Pancreas (tissue), 10 donors: ENCODE measurements around the gene NTN1. TPM values are rescaled to one million over a fixed set of nuclear protein-coding genes. Genes with fewer than 3 reads are reported as not detected.

Source experiments
- ATAC-seq, 4 donors: fragments of 200-7000 bp; cut with Tn5 transposase; one replicate each; pipeline versions ENCODE4 v1.8.0 to v1.9.1; 2020; ENCODE audit warnings: mild to moderate bottlenecking in 4 of 4, moderate library complexity in 4 of 4
- DNase-seq, 6 donors: peaks; one replicate each; pipeline ENCODE4 v3.0.0-alpha.2; 2020
- FAIRE-seq: peaks from 2 replicates; lab custom pipeline; 2012; peaks lifted over from hg19 to GRCh38; lab: Jason Lieb, UNC
- H3K27ac ChIP-seq, 4 donors: fragments of 200-600 bp; sonication (generic); 1 replicate in 3 of 4; 2 replicates in 1 of 4; pipeline versions ENCODE4 v1.5.0 to v1.8.0; 2020
- H3K27me3 ChIP-seq, 4 donors: fragments of 200-600 bp; one replicate each; pipeline ENCODE4 v1.8.0; 2021
- H3K36me3 ChIP-seq, 3 donors: fragments of 200-600 bp; sonication (generic) in 1 of 3; one replicate each; pipeline versions ENCODE4 v1.5.0 to v1.8.0; 2020 to 2021
- H3K4me1 ChIP-seq, 3 donors: fragments of 200-600 bp; one replicate each; pipeline ENCODE4 v1.8.0; 2021
- H3K4me3 ChIP-seq, 4 donors: fragments of 200-600 bp; sonication (generic) in 2 of 4; one replicate each; pipeline versions ENCODE4 v1.5.0 to v1.8.0; 2020 to 2021
- H3K9me3 ChIP-seq, 4 donors: fragments of 200-600 bp; one replicate each; pipeline ENCODE4 v1.8.0; 2021
- CTCF ChIP-seq, 4 donors: fragments of 200-600 bp; sonication (generic) in 3 of 4; IDR thresholded peaks; one replicate each; pipeline versions ENCODE4 v1.5.0 to v1.8.0; 2021; ENCODE audit warnings: antibody characterized with exemption in 4 of 4
- WGBS, 2 donors: extraction: QIAGEN DNeasy Blood & Tissue Kit; methylation state at CpG; one replicate each; pipeline ENCODE4 v1.1.7; 2013; 5-methylcytosine and 5-hydroxymethylcytosine counted together
- intact Hi-C, 3 donors: fragments of 100-400 bp; cut with DNase I; formaldehyde crosslinking; loops; one replicate each; pipeline versions ENCODE4 v1.11.1 to v1.14.2; 2022
- polyA plus RNA-seq, 2 donors: library from polyadenylated mRNA; stranded (reverse); fragments of 200-250 nt; gene quantifications; one replicate each; pipeline ENCODE4 v1.2.3, GENCODE V29; 2013
- total RNA-seq, 6 donors: library from RNA; stranded (reverse); fragmentation: NEBNext Ultra II Directional in 4 of 6; extraction: Animal tissue kit (Norgen Biotek cat#: 25700) in 4 of 6; gene quantifications; one replicate each; pipeline versions ENCODE4 v1.2.1 to v1.2.4, GENCODE V29; 2021 to 2023
- donor health status: healthy with polysubstance abuse.
- donor health status: DM: no; HTN: no; CAD: no; lungs with moderate emphysema.
- donor health status: DM: no; HTN: no; CAD: no.
- donor health status: control.
- donor health status: control.
- donor health status: Bipolar disorder and iron deficiency.
- donor health status: DM: yes; HTN: yes; CAD: no.
- donor health status: DM: no; HTN: no; CAD: no.
- donor health status: DM: no; HTN: no; CAD: no.
- donor health status: DM: yes; HTN: yes; CAD: no.

NTN1 gene
- total and polyA plus RNA-seq, 8 donors: 1.8 to 4.3 (median 2.5) TPM

- no peak for DNase-seq
- TF ChIP-seq CTCF (IDR thresholded peaks at IDR 0.05): no peak
- H3K27me3 ChIP-seq: no peaks in the 10 kb centered on the region
- peaks cover 0 to 4% (median 0%) of the 10 kb centered on the region in 3 donors for H3K4me1 ChIP-seq
- H3K36me3 ChIP-seq: no peaks in the 10 kb centered on the region
- no peak overlapping the region for H3K4me3 ChIP-seq
- intact Hi-C loops: no loop called here
- no peak for FAIRE-seq
- no peaks in the 10 kb centered on the region for H3K9me3 ChIP-seq
- no peak overlapping the region for H3K27ac ChIP-seq
- no peak for ATAC-seq
- 87 to 91% methylated on average over 24 to 25 of the region's 25 CpGs for WGBS, 2 donors
Observed at GRCh38 chr17:9221147-9221921, 200.0 kb downstream of the NTN1 start.

- H3K9me3 ChIP-seq: no peaks in the 10 kb centered on the region
- no peak for DNase-seq
- H3K27ac ChIP-seq: no peak overlapping the region
- ATAC-seq: no peak
- TF ChIP-seq CTCF (IDR thresholded peaks at IDR 0.05): no peak
- no peaks in the 10 kb centered on the region for H3K27me3 ChIP-seq
- intact Hi-C loops: no loop called here
- H3K4me3 ChIP-seq: no peak overlapping the region
- H3K36me3 ChIP-seq: no peaks in the 10 kb centered on the region
- no peak for FAIRE-seq
- H3K4me1 ChIP-seq: peaks cover 0 to 4% (median 0%) of the 10 kb centered on the region in 3 donors
- 90 to 95% methylated on average over 5 of the region's 5 CpGs for WGBS, 2 donors
Observed at GRCh38 chr17:9221922-9222180, 200.5 kb downstream of the NTN1 start.

- no peak for DNase-seq
- 80 to 84% methylated on average over 8 of the region's 8 CpGs for WGBS, 2 donors
- FAIRE-seq: no peak
- H3K9me3 ChIP-seq: no peaks in the 10 kb centered on the region
- H3K36me3 ChIP-seq: no peaks in the 10 kb centered on the region
- ATAC-seq: no peak
- no peak overlapping the region for H3K4me3 ChIP-seq
- no peaks in the 10 kb centered on the region for H3K27me3 ChIP-seq
- H3K27ac ChIP-seq: no peak overlapping the region
- peaks cover 0 to 6% (median 0%) of the 10 kb centered on the region in 3 donors for H3K4me1 ChIP-seq
- TF ChIP-seq CTCF (IDR thresholded peaks at IDR 0.05): no peak
- intact Hi-C loops: no loop called here
Observed at GRCh38 chr17:9223531-9223930, 202.2 kb downstream of the NTN1 start.

- H3K36me3 ChIP-seq: no peaks in the 10 kb centered on the region
- FAIRE-seq (no peak), ATAC-seq (no peak), DNase-seq (peak in 1 of 6 donors; percentile 22)
- H3K9me3 ChIP-seq: no peaks in the 10 kb centered on the region
- H3K4me3 ChIP-seq: no peak overlapping the region
- H3K27ac ChIP-seq: no peak overlapping the region
- 93% methylated on average over 7 of the region's 7 CpGs for WGBS, 2 donors
- H3K27me3 ChIP-seq: no peaks in the 10 kb centered on the region
- TF ChIP-seq CTCF (IDR thresholded peaks at IDR 0.05): no peak
- H3K4me1 ChIP-seq: peaks cover 0 to 6% (median 0%) of the 10 kb centered on the region in 3 donors
- intact Hi-C loops: no loop called here
Observed at GRCh38 chr17:9224485-9224884, 203.2 kb downstream of the NTN1 start.
